Epidermal melanocyte (primary cell): ENCODE measurements around the gene KRTDAP.

Experiments
- DNase-seq: peaks from one replicate; pipeline ENCODE4 v3.0.0; 2011; ENCODE audit warnings: low spot score; ENCODE audit not compliant: insufficient read length

The KRTDAP gene

GRCh38 chr19:35490364-35490763 is at the start of gene KRTDAP:
TSS of gene KRTDAP (minus strand) at chr19:35490464. CDS start at chr19:35490442, 22 bp downstream.
- no peak for DNase-seq

GRCh38 chr19:35539850-35540249 is 49.6 kb upstream of the KRTDAP start:
- DNase-seq, result no peak

- no peak for DNase-seq
These were observed 49.0 kb upstream of the KRTDAP start for GRCh38 chr19:35539314-35539713.

GRCh38 chr19:35534803-35535480 is 44.7 kb upstream of the KRTDAP start:
- no peak for DNase-seq

- DNase-seq, result no peak
These were observed 43.6 kb upstream of the KRTDAP start for GRCh38 chr19:35533822-35534392.

- DNase-seq, result no peak
These were observed 43.0 kb upstream of the KRTDAP start, which contains the start of gene GAPDHS for GRCh38 chr19:35533201-35533821. TSS of gene GAPDHS (plus strand) at chr19:35533456. CDS start at chr19:35533528, 72 bp downstream.

GRCh38 chr19:35531291-35531690 is 41.0 kb upstream of the KRTDAP start:
- no peak for DNase-seq

GRCh38 chr19:35529241-35530218 is 39.3 kb upstream of the KRTDAP start:
- DNase-seq, result no peak

GRCh38 chr19:35528218-35529038 is 38.2 kb upstream of the KRTDAP start, which contains the start of gene SBSN:
TSS of gene SBSN (minus strand) at chr19:35528311. CDS start at chr19:35528281, 30 bp downstream.
- no peak for DNase-seq

GRCh38 chr19:35525873-35526272 is 35.6 kb upstream of the KRTDAP start:
- no peak for DNase-seq

GRCh38 chr19:35524181-35524837 is 34.0 kb upstream of the KRTDAP start:
- no peak for DNase-seq

- DNase-seq, result no peak
These were observed 32.6 kb upstream of the KRTDAP start for GRCh38 chr19:35522745-35523327.

GRCh38 chr19:35521124-35521743 is 31.0 kb upstream of the KRTDAP start:
- DNase-seq, result no peak

- no peak for DNase-seq
These were observed 29.0 kb upstream of the KRTDAP start for GRCh38 chr19:35519291-35519690.

- peak; percentile 92 for DNase-seq
These were observed 28.0 kb upstream of the KRTDAP start for GRCh38 chr19:35518313-35518712.

GRCh38 chr19:35517342-35517741 is 27.1 kb upstream of the KRTDAP start:
- no peak for DNase-seq

- no peak for DNase-seq
These were observed 26.0 kb upstream of the KRTDAP start for GRCh38 chr19:35516310-35516709.

GRCh38 chr19:35514282-35514809 is 24.1 kb upstream of the KRTDAP start:
- DNase-seq, result no peak
